Esophagus (tissue), 2 donors: Measurements from ENCODE around the gene ST6GALNAC5. TPM values are rescaled to one million over a fixed set of nuclear protein-coding genes. Genes with fewer than 3 reads are reported as not detected.

Experiments
- H3K27ac ChIP-seq, 2 donors: one replicate each; pipeline ENCODE4 v1.5.1; 2013; ENCODE audit warnings: low read depth in 2 of 2, mild to moderate bottlenecking in 2 of 2, inconsistent platforms in 1 of 2, low read length in 1 of 2, moderate library complexity in 1 of 2
- H3K27me3 ChIP-seq, 2 donors: one replicate each; pipeline ENCODE4 v1.6.1; 2013; ENCODE audit warnings: low read length in 2 of 2, control low read depth in 1 of 2, mild to moderate bottlenecking in 1 of 2; ENCODE audit not compliant: insufficient read depth in 2 of 2, control insufficient read depth in 1 of 2
- H3K36me3 ChIP-seq, 2 donors: one replicate each; pipeline ENCODE4 v1.6.1; 2013; ENCODE audit warnings: low read length in 1 of 2; ENCODE audit not compliant: control insufficient read depth in 2 of 2, insufficient read depth in 2 of 2
- H3K4me1 ChIP-seq, 2 donors: one replicate each; pipeline ENCODE4 v1.6.1; 2013; ENCODE audit warnings: low read length in 1 of 2; ENCODE audit not compliant: control insufficient read depth in 2 of 2, insufficient read depth in 2 of 2
- H3K4me3 ChIP-seq, 2 donors: one replicate each; pipeline ENCODE4 v1.5.1; 2013; ENCODE audit warnings: low read length in 2 of 2, mild to moderate bottlenecking in 2 of 2, low read depth in 1 of 2, moderate library complexity in 1 of 2
- H3K9me3 ChIP-seq, 2 donors: one replicate each; pipeline ENCODE4 v1.6.1; 2013; ENCODE audit warnings: mild to moderate bottlenecking in 2 of 2, low read depth in 1 of 2, low read length in 1 of 2, moderate library complexity in 1 of 2; ENCODE audit not compliant: control insufficient read depth in 2 of 2, insufficient read depth in 1 of 2
- WGBS, 2 donors: extraction: QIAGEN DNeasy Blood & Tissue Kit; methylation state at CpG; one replicate each; pipeline ENCODE4 v1.1.7; 2013; 5-methylcytosine and 5-hydroxymethylcytosine counted together
- polyA plus RNA-seq, 2 donors: library from polyadenylated mRNA; stranded (reverse); fragments of 200-250 nt; gene quantifications; one replicate each; pipeline ENCODE4 v1.2.3, GENCODE V29; 2013
- donor health status: healthy with polysubstance abuse.
- donor health status: Bipolar disorder and iron deficiency.

The ST6GALNAC5 gene
- polyA plus RNA-seq, 2 donors = 0.14 to 0.20 TPM

- H3K36me3 ChIP-seq = no peaks in the 10 kb centered on the region
- no peak overlapping the region for H3K4me3 ChIP-seq
- no peak overlapping the region for H3K27ac ChIP-seq
- H3K27me3 ChIP-seq = peaks cover 0 to 10% of the 10 kb centered on the region in 2 donors
- H3K9me3 ChIP-seq = peaks cover 0 to 4% of the 10 kb centered on the region in 2 donors
- H3K4me1 ChIP-seq = peaks cover 4 to 7% of the 10 kb centered on the region in 2 donors
- WGBS, 2 donors = 67 to 74% methylated on average over 5 of the region's 5 CpGs
Observed at GRCh38 chr1:76864383-76864782, 2.9 kb upstream of the ST6GALNAC5 start.

GRCh38 chr1:76865696-76866286, 1.5 kb upstream of the ST6GALNAC5 start:
- 67 to 69% methylated on average over 2 of the region's 2 CpGs for WGBS, 2 donors
- H3K27me3 ChIP-seq = peaks cover 0 to 10% of the 10 kb centered on the region in 2 donors
- H3K27ac ChIP-seq = no peak overlapping the region
- no peaks in the 10 kb centered on the region for H3K36me3 ChIP-seq
- peaks cover 0 to 4% of the 10 kb centered on the region in 2 donors for H3K9me3 ChIP-seq
- H3K4me1 ChIP-seq = peaks cover 4 to 7% of the 10 kb centered on the region in 2 donors
- H3K4me3 ChIP-seq = no peak overlapping the region

GRCh38 chr1:76866566-76866965, 714 bp upstream of the ST6GALNAC5 start:
- no peaks in the 10 kb centered on the region for H3K36me3 ChIP-seq
- peaks cover 3 to 10% of the 10 kb centered on the region in 2 donors for H3K27me3 ChIP-seq
- 81 to 84% methylated on average over 4 of the region's 4 CpGs for WGBS, 2 donors
- H3K4me3 ChIP-seq = no peak overlapping the region
- H3K4me1 ChIP-seq = peaks cover 4 to 7% of the 10 kb centered on the region in 2 donors
- H3K9me3 ChIP-seq = peaks cover 0 to 4% of the 10 kb centered on the region in 2 donors
- no peak overlapping the region for H3K27ac ChIP-seq

GRCh38 chr1:76868154-76868882, 1.0 kb downstream of the ST6GALNAC5 start:
- Histone ChIP-seq H3K27ac (no peak overlapping the region), H3K36me3 (no peaks in the 10 kb centered on the region), H3K4me1 (peaks cover 4 to 7% of the 10 kb centered on the region in 2 donors), H3K27me3 (peaks cover 3 to 10% of the 10 kb centered on the region in 2 donors), H3K4me3 (peak overlapping the region; percentile 28 to 34), H3K9me3 (peaks cover 0 to 4% of the 10 kb centered on the region in 2 donors)
- 3% methylated on average over 59 to 65 of the region's 65 CpGs for WGBS, 2 donors

- Histone ChIP-seq H3K4me1 (peaks cover 4 to 7% of the 10 kb centered on the region in 2 donors), H3K27ac (no peak overlapping the region), H3K9me3 (peaks cover 0 to 4% of the 10 kb centered on the region in 2 donors), H3K36me3 (no peaks in the 10 kb centered on the region), H3K27me3 (peaks cover 3 to 10% of the 10 kb centered on the region in 2 donors), H3K4me3 (no peak overlapping the region)
- WGBS, 2 donors = 12 to 15% methylated on average over 19 of the region's 19 CpGs
Observed at GRCh38 chr1:76868916-76869315, 1.6 kb downstream of the ST6GALNAC5 start.

- H3K4me1 ChIP-seq = peaks cover 4 to 7% of the 10 kb centered on the region in 2 donors
- WGBS, 2 donors = 64 to 74% methylated on average over 2 of the region's 2 CpGs
- no peak overlapping the region for H3K4me3 ChIP-seq
- H3K27me3 ChIP-seq = peaks cover 3 to 10% of the 10 kb centered on the region in 2 donors
- no peaks in the 10 kb centered on the region for H3K36me3 ChIP-seq
- peaks cover 0 to 4% of the 10 kb centered on the region in 2 donors for H3K9me3 ChIP-seq
- no peak overlapping the region for H3K27ac ChIP-seq
Observed at GRCh38 chr1:76870037-76870436, 2.8 kb downstream of the ST6GALNAC5 start.

- Histone ChIP-seq H3K9me3 (peaks cover 0 to 4% of the 10 kb centered on the region in 2 donors), H3K4me3 (no peak overlapping the region), H3K36me3 (no peaks in the 10 kb centered on the region), H3K27me3 (peaks cover 3 to 10% of the 10 kb centered on the region in 2 donors), H3K4me1 (peaks cover 4 to 7% of the 10 kb centered on the region in 2 donors), H3K27ac (no peak overlapping the region)
- WGBS, 2 donors = 82 to 88% methylated on average over 3 of the region's 3 CpGs
Observed at GRCh38 chr1:76871355-76871974, 4.2 kb downstream of the ST6GALNAC5 start.

GRCh38 chr1:76872944-76873343, 5.7 kb downstream of the ST6GALNAC5 start:
- Histone ChIP-seq H3K4me3 (no peak overlapping the region), H3K27me3 (peaks cover 3% of the 10 kb centered on the region in 2 donors), H3K27ac (no peak overlapping the region), H3K4me1 (peaks cover 0 to 7% of the 10 kb centered on the region in 2 donors), H3K9me3 (peaks cover 0 to 4% of the 10 kb centered on the region in 2 donors), H3K36me3 (no peaks in the 10 kb centered on the region)

GRCh38 chr1:76876655-76877395, 9.5 kb downstream of the ST6GALNAC5 start:
- WGBS, 2 donors = 90 to 91% methylated on average over 8 of the region's 8 CpGs
- Histone ChIP-seq H3K27ac (no peak overlapping the region), H3K36me3 (no peaks in the 10 kb centered on the region), H3K4me3 (no peak overlapping the region), H3K4me1 (no peaks in the 10 kb centered on the region), H3K9me3 (no peaks in the 10 kb centered on the region), H3K27me3 (no peaks in the 10 kb centered on the region)
